Transverse colon (tissue), 4 donors: ENCODE data around the gene PTH2. TPM values are rescaled to one million over a fixed set of nuclear protein-coding genes. Genes with fewer than 3 reads are reported as not detected.

ENCODE experiments used
- DNase-seq: peaks from one replicate; pipeline ENCODE4 v3.0.0-alpha.2; 2019
- H3K27ac ChIP-seq, 4 donors: fragments of 200-600 bp; sonication (generic); 2 replicates each; pipeline ENCODE4 v1.5.1; 2016 to 2018; ENCODE audit warnings: inconsistent platforms in 4 of 4
- H3K27me3 ChIP-seq: fragments of 200-600 bp; sonication (generic); 2 replicates; pipeline ENCODE4 v1.5.1; 2017; ENCODE audit warnings: inconsistent platforms
- H3K36me3 ChIP-seq, 4 donors: fragments of 200-600 bp; sonication (generic); 2 replicates each; pipeline ENCODE4 v1.5.1; 2017 to 2019; ENCODE audit warnings: inconsistent platforms in 4 of 4
- H3K4me1 ChIP-seq, 4 donors: fragments of 200-600 bp; sonication (generic); 2 replicates each; pipeline ENCODE4 v1.5.1; 2017 to 2020; ENCODE audit warnings: inconsistent platforms in 4 of 4
- H3K4me3 ChIP-seq, 4 donors: fragments of 200-600 bp; sonication (generic); 1 replicate in 1 of 4; 2 replicates in 3 of 4; pipeline versions ENCODE4 v1.5.1 to v1.6.1; 2017 to 2019; ENCODE audit warnings: inconsistent platforms in 4 of 4
- H3K9me3 ChIP-seq, 2 donors: fragments of 200-600 bp; sonication (generic); 2 replicates each; pipeline ENCODE4 v1.5.1; 2017 to 2019; ENCODE audit warnings: inconsistent platforms in 2 of 2
- EP300 ChIP-seq: sonication (generic); formaldehyde crosslinking; IDR thresholded peaks from one replicate; pipeline ENCODE4 v1.6.1; 2017; ENCODE audit warnings: antibody characterized with exemption, low read depth
- POLR2A ChIP-seq: fragments of 450-650 bp; IDR thresholded peaks from one replicate; pipeline ENCODE4 v1.6.1; 2016; ENCODE audit warnings: antibody characterized with exemption, mild to moderate bottlenecking, moderate library complexity
- POLR2AphosphoS5 ChIP-seq, 3 donors: sonication (generic); formaldehyde crosslinking; IDR thresholded peaks; one replicate each; pipeline ENCODE4 v1.6.1; 2016; ENCODE audit warnings: antibody characterized with exemption in 3 of 3
- WGBS, 2 donors: methylation state at CpG; one replicate each; pipeline ENCODE4 v1.1.5; 2018; ENCODE audit warnings: low coverage in 1 of 2; 5-methylcytosine and 5-hydroxymethylcytosine counted together
- in situ Hi-C, 4 donors: fragments of 200-750 bp; cut with MboI; loops; one replicate each; pipeline versions ENCODE4 v1.15.0 to v1.15.1; 2017; ENCODE audit warnings: low sequenced_read_pairs in 3 of 4, low pct_ligation_motif_present in 1 of 4, low pct_unique_long_range_greater_than_20kb in 1 of 4
- intact Hi-C: fragments of 100-400 bp; cut with DNase I; formaldehyde crosslinking; loops from one replicate; pipeline ENCODE4 v1.15.1; 2023; ENCODE audit warnings: low total_unique reads
- total RNA-seq, 4 donors: library from RNA; depleted of rRNA; stranded (reverse); fragments of >200 nt; gene quantifications; one replicate each; pipeline ENCODE4 v1.1.0, GENCODE V29; 2016
- TF ChIP-seq, protein P1 (sequence below), 5 experiments: fragments of 200-600 bp in 3 of 5; fragments of 450-650 bp in 2 of 5; sonication (generic) in 3 of 5; IDR thresholded peaks; 1 replicate in 2 of 5; 2 replicates in 3 of 5; pipeline ENCODE4 v1.5.1; 2016 to 2017; ENCODE audit warnings: antibody characterized with exemption in 5 of 5, inconsistent platforms in 3 of 5, mild to moderate bottlenecking in 2 of 5, moderate library complexity in 1 of 5

Gene PTH2
- total RNA-seq, 4 donors from 2014 or later, result not detected

DNA sequence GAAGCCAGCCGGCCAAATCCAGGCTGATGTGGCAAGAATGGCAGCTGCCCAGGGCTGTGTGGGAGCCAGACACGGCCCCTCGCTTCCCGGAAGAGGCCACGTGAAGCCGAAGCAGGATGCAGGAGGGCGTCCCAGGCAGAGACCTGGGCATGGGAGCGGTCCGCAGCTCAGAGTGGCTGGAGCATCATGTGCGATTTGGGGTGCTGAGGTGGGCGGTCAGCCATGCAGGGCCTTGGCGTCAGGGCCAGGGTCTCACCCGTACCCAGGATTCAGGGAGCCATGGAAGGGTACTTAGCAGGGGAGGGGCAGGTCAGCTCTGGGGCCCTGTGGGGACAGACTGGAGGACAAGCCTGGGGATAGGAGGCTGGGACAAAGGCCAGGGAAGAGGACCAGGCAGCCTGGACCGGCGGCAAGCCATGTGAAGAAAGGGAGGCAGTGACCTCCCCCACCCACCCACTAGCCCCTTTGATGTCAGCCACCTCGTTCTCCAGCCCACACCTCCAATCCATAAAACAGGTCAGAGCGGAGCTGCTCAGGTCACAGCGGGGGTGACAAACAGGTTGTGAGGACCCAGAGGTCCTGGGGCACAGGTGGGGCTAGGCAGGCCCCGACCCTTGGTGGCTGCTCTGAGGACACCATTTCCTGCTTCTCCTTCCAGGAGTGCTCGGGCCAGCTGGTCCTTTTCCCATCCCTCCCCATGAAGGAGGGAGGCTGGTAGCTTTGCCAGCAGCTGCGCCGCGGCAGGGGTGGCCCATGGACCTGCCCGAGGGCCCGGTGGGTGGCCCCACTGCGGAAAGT, 32.9 kb downstream of the PTH2 start:
- DNase-seq, result no peak
- in situ Hi-C loops (loop anchor here in 3 of 4 donors (5.0 to 10.0 kb wide), 3 partner anchors 47 to 54 kb away; partner anchors contain the start of gene SLC17A7 (in 2 of the 3)), intact Hi-C loops (loop anchor here (5.0 kb wide), 1 partner anchor 52 kb away; the partner anchor contains the start of gene SLC17A7)
- H3K27ac ChIP-seq, result no peak overlapping the region
- H3K4me1 ChIP-seq, result peaks cover 0 to 3% (median 0%) of the 10 kb centered on the region in 4 donors
- TF ChIP-seq EP300 (no peak), POLR2A (no peak), POLR2AphosphoS5 (IDR thresholded peaks at IDR 0.05) (no peak)
- TF ChIP-seq, protein P1, sequence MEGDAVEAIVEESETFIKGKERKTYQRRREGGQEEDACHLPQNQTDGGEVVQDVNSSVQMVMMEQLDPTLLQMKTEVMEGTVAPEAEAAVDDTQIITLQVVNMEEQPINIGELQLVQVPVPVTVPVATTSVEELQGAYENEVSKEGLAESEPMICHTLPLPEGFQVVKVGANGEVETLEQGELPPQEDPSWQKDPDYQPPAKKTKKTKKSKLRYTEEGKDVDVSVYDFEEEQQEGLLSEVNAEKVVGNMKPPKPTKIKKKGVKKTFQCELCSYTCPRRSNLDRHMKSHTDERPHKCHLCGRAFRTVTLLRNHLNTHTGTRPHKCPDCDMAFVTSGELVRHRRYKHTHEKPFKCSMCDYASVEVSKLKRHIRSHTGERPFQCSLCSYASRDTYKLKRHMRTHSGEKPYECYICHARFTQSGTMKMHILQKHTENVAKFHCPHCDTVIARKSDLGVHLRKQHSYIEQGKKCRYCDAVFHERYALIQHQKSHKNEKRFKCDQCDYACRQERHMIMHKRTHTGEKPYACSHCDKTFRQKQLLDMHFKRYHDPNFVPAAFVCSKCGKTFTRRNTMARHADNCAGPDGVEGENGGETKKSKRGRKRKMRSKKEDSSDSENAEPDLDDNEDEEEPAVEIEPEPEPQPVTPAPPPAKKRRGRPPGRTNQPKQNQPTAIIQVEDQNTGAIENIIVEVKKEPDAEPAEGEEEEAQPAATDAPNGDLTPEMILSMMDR (IDR thresholded peaks at IDR 0.05), result no peak
- H3K36me3 ChIP-seq, result no peaks in the 10 kb centered on the region
- no peak overlapping the region for H3K4me3 ChIP-seq
- 33 to 63% methylated on average over 3 to 23 of the region's 26 CpGs for WGBS, 2 donors
- H3K27me3 ChIP-seq, result peaks cover 8% of the 10 kb centered on the region
- H3K9me3 ChIP-seq, result no peaks in the 10 kb centered on the region

DNA sequence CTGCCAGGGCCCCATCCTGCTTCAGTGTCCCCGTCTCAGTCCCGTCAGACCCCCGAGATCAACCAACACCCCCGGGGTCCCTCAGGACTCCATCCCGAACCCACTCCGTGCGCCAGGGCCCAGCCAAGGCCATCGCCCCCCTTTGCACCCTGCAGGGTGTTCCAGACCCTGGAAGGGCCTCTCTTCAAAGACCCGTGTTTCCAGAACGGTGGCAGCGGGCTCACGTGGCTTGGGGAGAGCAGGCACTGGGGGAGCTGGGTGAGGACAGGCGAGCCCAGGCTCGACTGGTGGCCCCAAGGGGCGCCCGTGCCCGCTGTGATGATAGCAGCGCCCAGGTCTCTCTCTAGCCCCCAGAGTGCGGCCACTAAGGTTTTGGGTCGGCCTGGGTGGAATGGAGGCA, 33.8 kb downstream of the PTH2 start:
- Histone ChIP-seq H3K9me3 (no peaks in the 10 kb centered on the region), H3K4me1 (peaks cover 0 to 3% (median 0%) of the 10 kb centered on the region in 4 donors), H3K27me3 (peaks cover 7% of the 10 kb centered on the region), H3K27ac (no peak overlapping the region), H3K4me3 (no peak overlapping the region), H3K36me3 (no peaks in the 10 kb centered on the region)
- TF ChIP-seq POLR2AphosphoS5 (IDR thresholded peaks at IDR 0.05) (no peak), POLR2A (no peak), EP300 (no peak)
- TF ChIP-seq, protein P1 (IDR thresholded peaks at IDR 0.05), result no peak
- in situ Hi-C loops, result no loop called here
- no peak for DNase-seq
- 98% methylated on average over 9 of the region's 20 CpGs; no CpG with 5 or more reads in 1 of the 2 donors for WGBS, 2 donors
- intact Hi-C loops, result no loop called here

DNA sequence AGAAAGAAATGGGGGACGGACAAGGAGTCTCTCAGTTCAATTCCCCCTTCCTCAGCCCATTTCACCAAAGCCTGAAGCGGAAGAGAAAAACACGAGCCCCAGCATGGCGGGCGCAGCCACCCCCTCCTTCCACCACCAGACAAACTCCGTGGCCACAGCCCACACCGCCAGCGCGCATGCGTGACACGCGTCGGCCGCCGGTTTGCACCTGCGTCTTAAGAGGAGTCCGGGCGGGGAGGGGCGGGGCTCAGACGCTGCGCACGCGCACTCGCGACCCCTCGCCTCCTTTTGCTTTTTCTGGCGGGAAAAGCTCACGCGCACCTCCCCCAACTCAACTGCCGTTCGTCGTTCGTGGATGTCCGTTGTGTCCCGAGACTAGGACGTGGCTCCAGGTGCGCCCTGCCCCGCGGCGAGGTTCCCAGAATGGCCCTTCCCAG, 35.3 kb downstream of the PTH2 start, which contains the start of gene KASH5:
Gene KASH5, plus strand, starts transcription at position 314 of the 437 bp plus-strand sequence. CDS start 2,635 bp downstream, outside the sequence.
- DNase-seq, result peak; percentile 78
- H3K9me3 ChIP-seq, result peaks cover 0 to under 1% of the 10 kb centered on the region in 2 donors
- TF ChIP-seq POLR2AphosphoS5 (IDR thresholded peaks at IDR 0.05) (no peak), POLR2A (no peak), EP300 (no peak)
- TF ChIP-seq, protein P1 (IDR thresholded peaks at IDR 0.05), result no peak
- H3K4me1 ChIP-seq, result peaks cover 0 to 3% (median 0%) of the 10 kb centered on the region in 4 donors
- H3K27ac ChIP-seq, result no peak within 1 kb of the TSS
- no peaks in the 10 kb centered on the region for H3K36me3 ChIP-seq
- intact Hi-C loops (no loop called here), in situ Hi-C loops (no loop called here)
- no peaks in the 10 kb centered on the region for H3K27me3 ChIP-seq
- H3K4me3 ChIP-seq, result peak within 1 kb of the TSS in 3 of 4 donors; percentile 7 to 22 (median 12)
- WGBS, 2 donors, result 73% methylated on average over 40 of the region's 40 CpGs; no CpG with 5 or more reads in 1 of the 2 donors

DNA sequence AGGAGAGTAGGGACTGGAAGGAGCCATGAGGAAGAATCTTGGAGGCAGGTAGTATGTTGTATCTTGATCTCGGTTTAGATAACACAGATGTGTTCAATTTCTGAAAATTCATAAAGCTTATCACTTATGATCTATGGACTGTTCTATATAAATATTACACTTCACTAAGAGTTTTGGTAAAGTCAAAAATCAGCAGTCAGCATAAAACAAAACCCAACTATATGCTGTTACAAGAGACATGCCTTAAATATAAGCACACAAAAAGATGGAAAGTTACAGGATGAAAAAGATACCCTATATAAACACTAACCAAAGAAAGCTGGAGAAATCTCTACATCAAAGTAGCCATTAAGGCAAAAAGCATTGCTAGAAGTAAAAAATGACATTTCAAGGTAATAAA, 39.6 kb downstream of the PTH2 start:
- intact Hi-C loops, result no loop called here
- Histone ChIP-seq H3K4me3 (no peak overlapping the region), H3K4me1 (no peaks in the 10 kb centered on the region), H3K9me3 (peaks cover 3 to 6% of the 10 kb centered on the region in 2 donors), H3K27me3 (peaks cover 11% of the 10 kb centered on the region), H3K27ac (no peak overlapping the region), H3K36me3 (no peaks in the 10 kb centered on the region)
- TF ChIP-seq, protein P1 (IDR thresholded peaks at IDR 0.05), result no peak
- no peak for TF ChIP-seq POLR2AphosphoS5 (IDR thresholded peaks at IDR 0.05)
- TF ChIP-seq POLR2A, result no peak
- TF ChIP-seq EP300, result no peak
- 0 to 75% methylated on average over 1 of the region's 1 CpG for WGBS, 2 donors
- in situ Hi-C loops, result no loop called here
- DNase-seq, result no peak
